SH-SY5Y (cell line): ENCODE measurements around the gene CCN2.

Experiments
- GATA2 ChIP-seq: IDR thresholded peaks from 2 replicates; pipeline ENCODE4 v1.6.1; 2011; ENCODE audit warnings: mild to moderate bottlenecking, low read depth, low read length
- GATA3 ChIP-seq: IDR thresholded peaks from 2 replicates; pipeline ENCODE4 v1.6.1; 2011; ENCODE audit warnings: low read depth, mild to moderate bottlenecking, low read length, moderate library complexity

Gene CCN2

DNA sequence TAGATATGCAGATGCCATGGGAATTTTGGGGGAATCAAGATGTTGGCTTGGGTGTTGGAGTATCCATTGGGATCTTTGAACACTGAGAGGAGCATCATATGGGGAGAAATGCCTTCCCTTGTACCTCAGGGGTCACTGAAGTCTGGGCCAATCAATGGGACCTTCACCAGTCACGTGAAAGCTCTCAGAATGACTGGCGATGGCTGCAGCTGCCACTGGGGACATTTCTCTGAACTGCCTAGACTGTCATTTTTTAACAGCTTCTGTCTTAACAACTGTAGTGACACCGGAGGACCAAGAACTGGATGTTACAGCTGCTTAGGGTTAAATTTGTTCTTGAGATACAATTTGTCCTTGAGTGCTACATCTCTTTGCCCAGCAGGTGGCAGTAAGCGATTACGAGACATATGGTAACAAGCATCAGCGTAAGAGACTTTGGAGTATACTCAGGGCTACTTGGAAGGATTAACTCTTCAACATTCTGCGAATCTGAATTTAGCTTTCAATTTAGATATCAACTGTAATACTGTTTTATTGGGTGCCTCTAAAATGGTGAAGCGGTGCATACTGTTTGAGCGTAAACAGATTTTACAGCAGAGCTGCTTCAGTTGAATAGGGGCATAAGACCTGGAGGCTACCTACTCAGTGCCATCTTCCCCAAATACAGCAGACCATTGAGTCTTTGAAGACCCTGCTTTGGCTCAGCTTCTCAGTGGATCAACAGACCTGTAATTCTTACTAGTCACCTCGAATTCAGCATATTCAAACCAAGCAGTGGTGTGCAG lies 36.0 kb downstream of the CCN2 start:
- no peak for TF ChIP-seq GATA3
- no peak for TF ChIP-seq GATA2

DNA sequence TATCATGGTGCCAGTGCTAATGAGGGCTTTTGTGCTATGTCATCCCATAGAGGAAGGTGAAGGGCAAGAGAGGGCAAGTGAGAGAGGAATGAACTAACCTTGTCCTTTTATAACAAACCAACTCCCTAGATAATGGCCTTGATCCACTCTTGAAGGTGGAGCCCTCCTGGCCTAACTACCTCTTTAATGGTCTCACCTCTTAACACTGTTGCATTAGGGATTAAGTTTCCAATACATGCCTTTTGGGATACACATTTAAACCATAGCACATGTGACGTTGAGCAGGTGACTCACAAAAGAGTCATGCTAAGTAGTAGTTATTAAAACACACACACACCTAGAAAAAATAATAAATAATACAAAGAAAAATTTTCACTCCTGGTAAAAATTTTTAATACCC lies 36.9 kb downstream of the CCN2 start:
- no peak for TF ChIP-seq GATA2
- TF ChIP-seq GATA3 = no peak

DNA sequence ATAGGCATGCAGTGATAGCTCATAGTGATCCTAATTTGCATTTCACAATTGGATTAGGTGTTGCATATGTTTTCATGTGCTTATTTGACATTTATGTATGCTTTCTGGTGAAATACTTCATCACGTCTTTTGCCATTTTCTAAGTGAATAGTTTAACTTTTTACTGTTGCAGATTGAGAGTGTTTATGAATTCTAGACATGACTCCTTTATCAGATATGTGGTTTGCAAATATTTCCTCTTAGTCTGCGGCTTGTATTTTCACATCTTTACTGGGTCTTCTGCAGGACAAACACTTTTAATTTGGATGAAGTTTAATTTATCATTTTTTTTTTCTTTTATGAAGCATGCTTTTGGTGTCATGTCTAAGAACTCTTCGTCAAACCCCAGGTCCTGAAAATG lies 39.2 kb downstream of the CCN2 start:
- TF ChIP-seq GATA3 = no peak

DNA sequence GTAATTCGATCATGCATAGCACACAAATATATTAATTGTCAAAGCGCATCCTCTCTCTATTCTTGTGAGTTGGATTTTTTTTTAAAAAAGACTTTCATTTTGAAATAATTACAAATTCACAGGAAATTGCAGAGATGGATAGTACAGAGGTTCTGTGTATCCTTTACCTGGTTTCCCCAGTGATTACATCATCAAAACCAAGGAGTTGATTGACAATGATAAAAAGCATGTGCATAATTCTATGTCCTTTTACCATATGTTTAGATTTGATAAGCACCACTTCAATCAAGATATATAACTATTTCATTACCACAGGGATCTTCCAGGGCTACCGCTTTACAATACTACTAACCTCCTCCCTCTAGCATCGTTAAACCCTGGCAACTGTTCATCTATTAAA lies 40.2 kb downstream of the CCN2 start:
- TF ChIP-seq GATA2 = no peak
- no peak for TF ChIP-seq GATA3

DNA sequence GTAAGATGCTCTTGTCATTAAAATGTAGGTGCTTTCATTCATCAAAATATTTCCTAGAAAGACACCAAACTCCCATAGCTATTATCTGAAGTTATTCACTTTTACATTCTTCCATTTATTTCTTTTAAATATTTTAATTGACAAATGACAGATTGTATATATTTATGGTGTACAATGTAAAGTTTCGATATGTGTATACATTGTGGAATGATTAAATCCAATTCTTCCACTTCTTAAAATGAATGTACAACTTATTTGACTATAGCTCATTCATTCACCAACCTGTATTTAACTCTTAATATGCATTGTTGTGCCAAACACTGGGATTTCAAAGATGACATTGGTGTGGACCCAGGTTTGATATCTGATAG lies 41.0 kb downstream of the CCN2 start:
- TF ChIP-seq GATA3 (no peak), GATA2 (no peak)

DNA sequence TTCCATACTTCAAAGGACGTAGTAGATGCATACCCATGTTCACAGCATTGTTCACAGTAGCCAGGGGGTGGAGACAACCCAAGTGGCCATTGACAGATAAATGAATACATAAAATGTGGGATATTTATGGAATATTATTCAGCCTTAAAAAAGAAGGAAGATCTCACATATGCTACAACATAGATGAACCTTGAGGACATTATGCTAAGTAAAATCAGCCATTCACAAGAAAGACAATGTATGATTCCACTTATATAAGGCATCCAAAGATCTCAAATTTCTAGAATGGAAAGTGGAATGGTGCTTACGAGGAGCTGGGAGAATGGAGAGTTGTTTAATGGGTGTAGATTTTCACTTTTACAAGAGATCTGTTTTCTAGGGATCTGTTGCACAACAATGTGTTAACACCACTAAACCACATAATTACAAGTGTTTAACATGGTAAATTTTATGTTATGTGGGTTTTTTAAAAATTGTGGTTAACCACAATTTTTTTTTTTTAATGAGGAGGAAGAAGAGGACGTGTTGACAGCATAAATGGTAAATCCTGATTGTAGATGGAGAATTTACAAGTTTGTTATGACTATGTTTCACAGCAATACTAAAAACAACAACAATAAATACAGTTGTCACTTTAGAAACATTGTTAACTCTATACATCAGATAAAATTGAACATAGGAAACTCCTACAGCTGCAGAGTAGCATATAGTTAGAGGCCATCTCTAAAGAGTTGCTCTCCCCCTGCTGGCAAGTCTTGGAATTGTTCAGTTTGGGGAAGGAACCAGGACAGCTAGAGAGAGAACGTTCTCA lies 41.6 kb downstream of the CCN2 start:
- TF ChIP-seq GATA3 (no peak), GATA2 (no peak)

DNA sequence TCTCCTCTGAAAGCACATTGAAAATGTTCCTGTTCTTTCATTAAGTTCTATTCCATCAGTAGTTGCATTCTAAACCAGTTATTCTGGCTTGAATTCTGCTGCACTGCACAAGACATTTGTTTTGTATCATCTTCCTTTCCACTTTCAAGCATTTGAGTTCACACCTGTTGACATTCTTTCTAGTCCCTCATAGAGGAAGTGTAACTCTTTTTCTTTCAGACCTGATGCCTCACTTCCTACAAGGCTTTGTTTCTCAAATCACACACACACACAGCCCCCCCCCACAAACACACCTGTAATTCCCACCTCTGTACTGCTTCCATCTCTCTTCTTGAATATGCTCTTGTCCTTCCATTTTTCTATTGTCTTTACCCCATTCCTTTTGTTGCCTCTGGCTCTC lies 50.9 kb downstream of the CCN2 start:
- TF ChIP-seq GATA3 = no peak
- no peak for TF ChIP-seq GATA2

DNA sequence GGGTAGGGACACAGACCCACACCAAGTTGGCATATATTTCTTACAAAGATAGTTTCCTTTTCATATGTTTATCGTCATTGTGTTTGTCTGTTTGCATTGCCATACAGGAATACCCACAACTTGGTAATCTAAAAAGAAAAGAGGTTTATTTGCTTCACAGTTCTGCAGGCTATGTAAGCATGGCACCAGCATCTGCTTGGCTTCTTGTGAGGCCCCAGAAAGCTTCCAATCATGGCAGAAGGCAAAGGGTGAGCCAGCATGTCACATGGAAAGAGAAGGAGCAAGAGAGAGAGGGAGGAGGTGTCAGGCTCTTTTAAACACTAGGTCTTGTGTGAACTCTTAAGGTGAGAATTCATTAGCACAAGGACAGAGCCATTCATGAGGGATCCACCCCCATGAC lies 52.5 kb downstream of the CCN2 start:
- TF ChIP-seq GATA3 (no peak), GATA2 (no peak)
